Neural progenitor cell (in vitro differentiated cells): ENCODE results near the gene ASTE1.
A peak's percentile ranks its signal among the peaks of the same experiment; 100 is the strongest.

ENCODE experiments used
- EZH2phosphoT487 ChIP-seq: fragments of 200-600 bp; sonication (generic); IDR thresholded peaks from 2 replicates; pipeline ENCODE4 v1.6.1; 2017; ENCODE audit warnings: antibody characterized with exemption
- TF ChIP-seq, protein P1 (sequence below): fragments of 200-600 bp; sonication (generic); IDR thresholded peaks from 2 replicates; pipeline ENCODE4 v1.5.1; 2017; ENCODE audit warnings: antibody characterized with exemption, mild to moderate bottlenecking

DNA sequence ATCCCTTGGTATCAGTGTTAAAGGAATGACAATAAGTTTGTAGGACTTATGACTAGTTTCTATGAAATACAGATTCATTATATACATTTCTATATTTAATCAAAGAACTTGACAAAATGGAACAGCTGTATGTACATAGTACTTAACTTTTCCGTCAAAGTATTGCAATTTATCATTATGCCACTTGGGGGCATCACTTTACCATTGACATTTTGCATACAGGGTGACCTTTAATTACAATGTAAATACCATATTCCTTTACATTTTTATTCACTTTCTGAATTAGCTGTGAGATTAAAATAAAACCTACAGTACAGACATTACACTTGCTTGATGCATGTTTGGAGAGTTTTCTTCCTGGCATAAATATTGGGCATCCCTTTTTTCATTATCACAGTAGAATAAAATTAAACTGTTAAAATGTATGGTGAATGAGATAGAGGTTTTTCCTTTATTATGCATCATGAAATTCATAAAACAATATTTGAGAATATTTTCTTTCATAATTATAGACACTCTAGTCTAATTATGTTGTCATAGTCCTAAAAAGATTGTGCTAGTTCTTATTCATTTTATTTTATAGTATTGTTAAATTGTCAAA lies 7.0 kb upstream of the ASTE1 start:
- TF ChIP-seq, protein P1, sequence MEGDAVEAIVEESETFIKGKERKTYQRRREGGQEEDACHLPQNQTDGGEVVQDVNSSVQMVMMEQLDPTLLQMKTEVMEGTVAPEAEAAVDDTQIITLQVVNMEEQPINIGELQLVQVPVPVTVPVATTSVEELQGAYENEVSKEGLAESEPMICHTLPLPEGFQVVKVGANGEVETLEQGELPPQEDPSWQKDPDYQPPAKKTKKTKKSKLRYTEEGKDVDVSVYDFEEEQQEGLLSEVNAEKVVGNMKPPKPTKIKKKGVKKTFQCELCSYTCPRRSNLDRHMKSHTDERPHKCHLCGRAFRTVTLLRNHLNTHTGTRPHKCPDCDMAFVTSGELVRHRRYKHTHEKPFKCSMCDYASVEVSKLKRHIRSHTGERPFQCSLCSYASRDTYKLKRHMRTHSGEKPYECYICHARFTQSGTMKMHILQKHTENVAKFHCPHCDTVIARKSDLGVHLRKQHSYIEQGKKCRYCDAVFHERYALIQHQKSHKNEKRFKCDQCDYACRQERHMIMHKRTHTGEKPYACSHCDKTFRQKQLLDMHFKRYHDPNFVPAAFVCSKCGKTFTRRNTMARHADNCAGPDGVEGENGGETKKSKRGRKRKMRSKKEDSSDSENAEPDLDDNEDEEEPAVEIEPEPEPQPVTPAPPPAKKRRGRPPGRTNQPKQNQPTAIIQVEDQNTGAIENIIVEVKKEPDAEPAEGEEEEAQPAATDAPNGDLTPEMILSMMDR: peak; percentile 91
- no peak for TF ChIP-seq EZH2phosphoT487
